H1 (cell line): ENCODE measurements around the gene ELMO1. TPM values are rescaled to one million over a fixed set of nuclear protein-coding genes. Genes with fewer than 3 reads are reported as not detected.

Experiments used
- CTCF ChIA-PET: fragments of 300-600 bp; sonication (Branson Sonifier 250); formaldehyde crosslinking; loops from one replicate; lab custom pipeline; 2021; ENCODE audit not compliant: partially characterized antibody; lab: Charles Lee
- POLR2A ChIA-PET: fragments of 300-600 bp; sonication (Branson Sonifier 250); formaldehyde crosslinking; loops from one replicate; lab custom pipeline; 2021; ENCODE audit warnings: inconsistent platforms; ENCODE audit not compliant: partially characterized antibody; lab: Charles Lee
- DNase-seq, 2 experiments: peaks; one replicate each; pipeline versions ENCODE4 v3.0.0 to v3.0.0-alpha.2; 2010 to 2022; ENCODE audit warnings: low spot score in 2 of 2, low read depth in 1 of 2, mixed read lengths in 1 of 2
- FAIRE-seq: peaks from 2 replicates; lab custom pipeline; 2011; peaks lifted over from hg19 to GRCh38; lab: Jason Lieb, UNC
- H2AFZ ChIP-seq: 2 replicates; pipeline ENCODE4 v1.8.1; 2012; ENCODE audit warnings: low read length, inconsistent platforms
- H2AK5ac ChIP-seq: 2 replicates; pipeline ENCODE4 v1.6.1; 2013; ENCODE audit warnings: low read depth, low read length
- H2BK120ac ChIP-seq: replicated peaks from 2 replicates; pipeline ENCODE3; 2013; ENCODE audit warnings: low read depth, low read length, inconsistent platforms
- H2BK12ac ChIP-seq: 2 replicates; pipeline ENCODE4 v1.6.1; 2013; ENCODE audit warnings: low read depth, low read length
- H2BK15ac ChIP-seq: 2 replicates; pipeline ENCODE4 v1.6.1; 2013; ENCODE audit warnings: low read length
- H2BK20ac ChIP-seq: 2 replicates; pipeline ENCODE4 v1.6.1; 2013; ENCODE audit warnings: low read length
- H2BK5ac ChIP-seq: 2 replicates; pipeline ENCODE4 v1.6.1; 2013; ENCODE audit warnings: low read depth, low read length
- H3K14ac ChIP-seq: 2 replicates; pipeline ENCODE4 v1.6.1; 2013; ENCODE audit warnings: inconsistent platforms; ENCODE audit not compliant: insufficient read length
- H3K18ac ChIP-seq: 2 replicates; pipeline ENCODE4 v1.6.1; 2013; ENCODE audit warnings: low read length; ENCODE audit errors: extremely low read depth
- H3K23ac ChIP-seq: 2 replicates; pipeline ENCODE4 v1.6.1; 2013; ENCODE audit warnings: inconsistent platforms; ENCODE audit not compliant: insufficient read length
- H3K23me2 ChIP-seq: 2 replicates; pipeline ENCODE4 v1.6.1; 2013; ENCODE audit warnings: low read depth, low read length
- H3K27ac ChIP-seq: 2 replicates; pipeline ENCODE4 v1.6.1; 2011; ENCODE audit warnings: low read depth, low read length, inconsistent platforms
- H3K27me3 ChIP-seq, 4 experiments: replicated peaks in 1 of 4; 1 replicate in 1 of 4; 2 replicates in 3 of 4; pipeline versions ENCODE4 v1.6.1 to v1.8.1; 2011 to 2013; ENCODE audit warnings: low read length in 3 of 4, mild to moderate bottlenecking in 3 of 4, inconsistent platforms in 2 of 4, mixed read lengths in 2 of 4, moderate library complexity in 1 of 4; ENCODE audit not compliant: control insufficient read depth in 3 of 4, insufficient read depth in 3 of 4; ENCODE audit errors: extremely low read depth in 1 of 4
- H3K36me3 ChIP-seq, 4 experiments: 2 replicates each; pipeline versions ENCODE4 v1.6.1 to v1.8.1; 2011 to 2013; ENCODE audit warnings: mild to moderate bottlenecking in 4 of 4, low read length in 3 of 4, moderate library complexity in 2 of 4, control low read depth in 1 of 4, inconsistent platforms in 1 of 4; ENCODE audit not compliant: insufficient read depth in 4 of 4, control insufficient read depth in 2 of 4
- H3K4ac ChIP-seq: replicated peaks from 2 replicates; pipeline ENCODE3; 2013; ENCODE audit warnings: low read length, low read depth, mixed read lengths, inconsistent platforms; ENCODE audit not compliant: insufficient read length
- H3K4me1 ChIP-seq, 4 experiments: replicated peaks in 1 of 4; 1 replicate in 1 of 4; 2 replicates in 3 of 4; pipeline versions ENCODE4 v1.6.1 to v1.8.1; 2011 to 2013; ENCODE audit warnings: low read length in 3 of 4, inconsistent platforms in 2 of 4, mixed read lengths in 1 of 4; ENCODE audit not compliant: insufficient read depth in 4 of 4, control insufficient read depth in 3 of 4
- H3K4me2 ChIP-seq, 2 experiments: 2 replicates each; pipeline versions ENCODE4 v1.6.1 to v1.8.1; 2011 to 2013; ENCODE audit warnings: low read depth in 2 of 2, low read length in 2 of 2, control low read depth in 1 of 2, inconsistent platforms in 1 of 2, mild to moderate bottlenecking in 1 of 2; ENCODE audit not compliant: insufficient read depth in 1 of 2
- H3K4me3 ChIP-seq, 4 experiments: fragments of 200-600, 300-600 bp in 1 of 4; sonication (generic), shearing (Covaris generic), sonication (Bioruptor Twin) in 1 of 4; 2 replicates each; pipeline versions ENCODE4 v1.5.1 to v1.8.1; 2011 to 2016; ENCODE audit warnings: low read length in 4 of 4, low read depth in 3 of 4, control low read depth in 2 of 4, inconsistent platforms in 2 of 4, mild to moderate bottlenecking in 2 of 4, mixed read lengths in 1 of 4, moderate library complexity in 1 of 4; ENCODE audit not compliant: insufficient read depth in 2 of 4; ENCODE audit errors: extremely low read depth in 1 of 4
- H3K56ac ChIP-seq: replicated peaks from 2 replicates; pipeline ENCODE3; 2013; ENCODE audit warnings: low read depth, mild to moderate bottlenecking, mixed read lengths, low read length, inconsistent platforms; ENCODE audit not compliant: insufficient read length
- H3K79me1 ChIP-seq: 2 replicates; pipeline ENCODE4 v1.6.1; 2013; ENCODE audit warnings: low read depth, low read length, control low read depth
- H3K79me2 ChIP-seq, 2 experiments: 2 replicates each; pipeline versions ENCODE4 v1.6.1 to v1.8.1; 2012 to 2013; ENCODE audit warnings: low read length in 2 of 2, mild to moderate bottlenecking in 2 of 2, inconsistent platforms in 1 of 2; ENCODE audit not compliant: insufficient read depth in 2 of 2, control insufficient read depth in 1 of 2
- H3K9ac ChIP-seq, 4 experiments: replicated peaks in 1 of 4; 1 replicate in 1 of 4; 2 replicates in 3 of 4; pipeline versions ENCODE4 v1.6.1 to v1.8.1; 2011 to 2013; ENCODE audit warnings: low read depth in 3 of 4, low read length in 3 of 4, control low read depth in 2 of 4, mild to moderate bottlenecking in 2 of 4, moderate library complexity in 2 of 4, inconsistent platforms in 1 of 4; ENCODE audit errors: extremely low read depth in 1 of 4
- H3K9me3 ChIP-seq, 2 experiments: 2 replicates each; pipeline versions ENCODE4 v1.6.1 to v1.8.1; 2012 to 2013; ENCODE audit warnings: mild to moderate bottlenecking in 2 of 2, moderate library complexity in 2 of 2, control low read depth in 1 of 2, inconsistent platforms in 1 of 2, low read depth in 1 of 2, low read length in 1 of 2, mixed read lengths in 1 of 2; ENCODE audit not compliant: insufficient read depth in 2 of 2
- H4K20me1 ChIP-seq, 2 experiments: replicated peaks in 1 of 2; 2 replicates each; pipeline versions ENCODE3 to v1.8.1; 2011 to 2013; ENCODE audit warnings: inconsistent platforms in 2 of 2, low read length in 2 of 2, mild to moderate bottlenecking in 1 of 2; ENCODE audit not compliant: insufficient read depth in 2 of 2, control insufficient read depth in 1 of 2
- H4K5ac ChIP-seq: 2 replicates; pipeline ENCODE4 v1.6.1; 2013; ENCODE audit warnings: low read length, low read depth, mixed read lengths, inconsistent platforms; ENCODE audit not compliant: insufficient read length
- H4K8ac ChIP-seq: 2 replicates; pipeline ENCODE4 v1.8.0; 2013; ENCODE audit warnings: mild to moderate bottlenecking, moderate library complexity, low read length, inconsistent platforms; ENCODE audit not compliant: insufficient read depth; ENCODE audit errors: extremely low read depth
- H4K91ac ChIP-seq: replicated peaks from 2 replicates; pipeline ENCODE3; 2013; ENCODE audit warnings: low read length, mixed read lengths, inconsistent platforms; ENCODE audit not compliant: insufficient read length
- BRCA1 ChIP-seq: IDR thresholded peaks from 2 replicates; pipeline ENCODE4 v1.6.1; 2012; ENCODE audit warnings: low read depth, low read length, improper control_type of control experiment
- CBX8 ChIP-seq: fragments of 300-800, 300-1000 bp; sonication (generic); IDR thresholded peaks from 2 replicates; pipeline ENCODE4 v1.7.1; 2016; ENCODE audit warnings: low read depth, low read length, borderline replicate concordance
- KDM1A ChIP-seq: fragments of 200-600, 300-600 bp; sonication (generic); IDR thresholded peaks from 2 replicates; pipeline ENCODE4 v1.7.1; 2016; ENCODE audit warnings: mild to moderate bottlenecking, low read length, borderline replicate concordance
- RNF2 ChIP-seq: fragments of 200-900, 300-1000 bp; sonication (generic); IDR thresholded peaks from 2 replicates; pipeline ENCODE4 v1.7.1; 2016; ENCODE audit warnings: borderline replicate concordance, low read depth, mild to moderate bottlenecking, antibody characterized with exemption, low read length; ENCODE audit not compliant: poor library complexity, severe bottlenecking; ENCODE audit errors: missing control alignments
- WGBS, 2 experiments: shearing (Covaris generic) in 1 of 2; methylation state at CpG; one replicate each; pipeline versions ENCODE4 v1.1.6 to v1.1.7; 2013 to 2015; ENCODE audit warnings: low lambda C conversion rate in 2 of 2, mixed read lengths in 2 of 2, inconsistent platforms in 1 of 2, low coverage in 1 of 2, missing lambda C conversion rate in 1 of 2; ENCODE audit not compliant: insufficient replicate concordance in 2 of 2, insufficient coverage in 1 of 2, insufficient read length in 1 of 2; ENCODE audit errors: extremely low coverage in 1 of 2, missing lambda C conversion rate in 1 of 2; 5-methylcytosine and 5-hydroxymethylcytosine counted together
- polyA plus RNA-seq, 7 experiments: library from polyadenylated mRNA; depleted of rRNA in 3 of 7; stranded (reverse) in 5 of 7; unstranded in 2 of 7; fragments of >200 nt in 5 of 7; fragments of 200-250 nt in 2 of 7; gene quantifications; 1 replicate in 5 of 7; 2 replicates in 1 of 7; 4 replicates in 1 of 7; pipeline versions ENCODE4 v1.2.1 to v1.2.3, GENCODE V29; 2011 to 2013; ENCODE audit warnings: missing spikeins in 2 of 7, mixed read lengths in 2 of 7
- total RNA-seq: library from RNA; stranded (reverse); fragmentation: NEBNext Ultra II Directional; extraction: Animal tissue kit (Norgen Biotek cat#: 25700); gene quantifications from 2 replicates; pipeline ENCODE4 v1.2.1, GENCODE V29; 2021

Gene ELMO1
- total and polyA plus RNA-seq, 2 of the 8 experiments (the other 6 are each of a cell fraction or from before 2014, with no cell fraction given) = 18.4 to 21.0 TPM

DNA sequence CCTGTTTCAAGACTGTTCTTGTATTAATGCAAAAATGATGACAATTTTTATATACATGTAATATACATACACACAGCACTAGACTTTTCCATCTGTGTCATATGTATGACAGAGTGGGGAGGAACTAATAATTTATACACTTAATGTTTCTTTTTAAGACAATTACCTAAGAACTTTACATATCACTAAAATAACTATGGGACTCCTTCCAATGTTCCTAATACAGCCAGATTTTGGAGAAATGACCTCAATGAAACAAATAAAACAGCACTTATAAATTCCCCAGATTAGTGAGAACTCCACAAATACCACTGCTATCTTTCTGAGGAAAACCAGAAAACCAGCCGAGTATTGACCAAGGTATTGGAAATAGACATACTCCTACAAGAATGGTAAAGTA lies 199.4 kb downstream of the ELMO1 start:
- CTCF ChIA-PET = interaction anchor here (0.5 to 2.9 kb wide), 8 partner anchors 13 to 261 kb away, joined by 3 to 21 read pairs (median 4); no protein-coding TSS in a partner anchor
- Histone ChIP-seq H3K4me1 (peaks cover 10 to 20% (median 12%) of the 10 kb centered on the region in 4 experiments; a peak in 6 of 7 replicates), H3K23ac (no peak overlapping the region), H3K4ac (no peak overlapping the region), H3K36me3 (no peaks in the 10 kb centered on the region), H3K79me1 (no peaks in the 10 kb centered on the region)
- 82% methylated on average over 1 of the region's 1 CpG; no CpG with 5 or more reads in 1 of the 2 experiments for WGBS, 2 experiments
- no peak for TF ChIP-seq CBX8
- TF ChIP-seq BRCA1 = no peak
- no peak for TF ChIP-seq RNF2
- TF ChIP-seq KDM1A = no peak
- TF ChIP-seq, all 59 proteins: peak for 0
- no peak overlapping the region for H2BK20ac ChIP-seq
- no peak overlapping the region for H3K14ac ChIP-seq
- H4K5ac ChIP-seq = peak overlapping the region; percentile 78
- no peak overlapping the region for H2BK15ac ChIP-seq
- no peak overlapping the region for H4K91ac ChIP-seq
- H3K27me3 ChIP-seq = no peaks in the 10 kb centered on the region
- H2BK12ac ChIP-seq = no peak overlapping the region
- no peak overlapping the region for H3K56ac ChIP-seq
- no peak overlapping the region for H3K4me3 ChIP-seq
- peak overlapping the region in 1 of 2 experiments; percentile 55; a peak in 1 of 4 replicates for H3K4me2 ChIP-seq
- no peaks in the 10 kb centered on the region; a peak in 1 of 4 replicates for H3K79me2 ChIP-seq
- no peak overlapping the region for H3K18ac ChIP-seq
- DNase-seq = no peak
- no peaks in the 10 kb centered on the region; the same call in 1 of the 2 replicates for H3K23me2 ChIP-seq
- no peak overlapping the region for H3K9ac ChIP-seq
- H2BK5ac ChIP-seq = no peak overlapping the region; the same call in 1 of the 2 replicates
- no peak overlapping the region for H2AK5ac ChIP-seq
- no peak overlapping the region for H2AFZ ChIP-seq
- FAIRE-seq = no peak
- H3K27ac ChIP-seq = 0 out of 2 replicates have a peak overlapping the region, but pooled peaks have one; percentile 93
- no peak overlapping the region for H2BK120ac ChIP-seq
- POLR2A ChIA-PET = interaction anchor here (1.7 to 2.4 kb wide), 3 partner anchors 8 to 200 kb away, joined by 5 to 11 read pairs (median 9); partner anchors contain the start of gene ELMO1
- no peaks in the 10 kb centered on the region for H3K9me3 ChIP-seq
- no peaks in the 10 kb centered on the region for H4K20me1 ChIP-seq
- no peak overlapping the region for H4K8ac ChIP-seq
